ENCODE data around the gene NFIC.

GRCh38 chr19:3450796-3451411, 84.5 kb downstream of the NFIC start:
- TF ChIP-seq CTCF (IDR thresholded peaks at IDR 0.05) (no peak), POLR2A (IDR thresholded peaks at IDR 0.05) (no peak)
